HG03064 (cell line): ENCODE data around the gene PRR23E.

Experiments used
- ATAC-seq: cut with Tn5 transposase; IDR thresholded peaks from one replicate; pipeline ENCODE4 v1.9.1; 2021; ENCODE audit warnings: low read depth; ENCODE audit not compliant: unreplicated experiment

The PRR23E gene

GRCh38 chr3:127164615-127165014, 28.3 kb upstream of the PRR23E start:
- no peak for ATAC-seq

DNA sequence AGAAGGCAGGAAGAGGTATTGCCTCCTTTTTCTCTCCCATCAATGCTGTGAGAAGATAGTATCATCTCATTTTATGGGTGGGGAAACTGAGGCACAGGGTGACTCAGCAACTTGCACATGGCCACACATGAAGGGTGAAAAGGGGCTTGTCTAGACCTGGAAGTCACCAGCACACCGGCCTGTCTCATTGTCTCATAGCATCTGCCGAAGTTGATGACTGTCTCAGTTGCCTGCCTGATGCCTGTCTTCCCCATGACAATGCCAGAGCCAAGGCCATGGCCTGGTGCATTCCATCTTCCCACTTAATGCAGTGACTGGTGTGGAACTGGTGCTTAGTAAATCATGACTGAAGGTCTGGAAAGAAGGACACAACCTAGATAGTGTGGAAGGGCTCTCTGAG, 27.9 kb upstream of the PRR23E start:
- ATAC-seq = no peak

DNA sequence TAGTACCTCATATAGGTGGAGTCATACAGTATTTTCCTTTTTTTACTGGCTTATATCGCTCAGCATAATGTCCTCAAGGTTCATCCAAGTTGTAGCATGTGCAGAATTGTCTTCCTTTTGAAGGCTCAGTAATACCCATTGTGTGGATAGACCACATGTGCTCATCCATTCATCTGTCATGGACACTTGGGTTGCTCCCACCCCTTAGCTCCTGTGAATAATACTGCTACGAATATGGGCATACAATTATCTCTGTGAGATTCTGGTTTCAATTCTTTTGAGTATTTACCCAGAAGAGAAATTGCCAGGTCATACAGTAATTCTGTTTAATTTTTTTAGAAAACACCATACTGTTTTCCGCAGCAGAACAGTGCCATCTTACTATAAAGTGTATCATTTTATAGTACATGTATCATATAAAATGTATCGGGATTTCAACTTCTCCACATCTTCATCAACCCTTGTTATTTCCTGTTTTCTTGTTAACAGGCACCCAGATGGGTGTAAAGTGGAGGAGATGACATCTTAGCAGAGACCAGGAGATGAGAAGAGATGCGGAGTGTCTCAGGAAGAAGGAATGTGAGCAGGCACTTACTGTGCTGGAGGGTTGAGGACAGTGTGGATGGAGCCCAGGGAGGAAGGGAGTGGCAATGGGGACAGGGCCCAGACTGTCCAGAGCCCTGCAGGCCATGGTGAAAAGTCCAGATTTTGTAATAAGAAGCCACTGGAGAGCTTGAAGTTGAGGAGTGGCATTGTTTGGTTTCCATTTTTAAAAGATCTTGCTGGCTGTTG, 27.0 kb upstream of the PRR23E start:
- ATAC-seq = no peak

DNA sequence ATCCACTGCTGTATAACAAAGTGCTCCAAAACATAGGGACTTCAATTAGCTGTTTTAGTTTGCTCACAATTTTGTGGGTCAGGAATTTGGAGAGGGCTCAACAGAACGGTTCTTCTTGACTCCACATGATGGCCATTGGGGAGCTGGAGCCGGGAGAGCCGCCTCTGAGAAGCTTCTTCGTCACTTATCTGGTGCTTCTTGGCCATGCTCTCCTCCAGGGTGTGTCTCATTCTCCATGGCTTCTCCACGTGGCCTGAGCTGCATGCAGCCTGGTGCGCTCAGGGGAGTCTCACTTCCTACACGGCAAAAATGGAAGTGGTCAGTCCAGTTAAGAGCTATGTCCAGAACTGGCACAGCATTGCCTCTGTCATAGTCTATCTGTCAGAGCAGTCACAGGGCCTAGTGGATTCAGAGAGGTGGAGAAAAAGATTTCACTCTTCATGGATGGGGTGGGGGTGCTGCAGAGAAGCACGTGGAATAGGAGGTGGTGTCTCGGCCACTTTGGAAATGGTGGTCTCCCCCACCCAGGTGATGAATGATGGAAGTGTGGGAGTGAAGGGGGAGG, 26.3 kb upstream of the PRR23E start:
- ATAC-seq = no peak

- ATAC-seq = no peak
Observed at GRCh38 chr3:127167315-127168043, 25.5 kb upstream of the PRR23E start.

- no peak for ATAC-seq
Observed at GRCh38 chr3:127168271-127168670, 24.7 kb upstream of the PRR23E start.

GRCh38 chr3:127170814-127171213, 22.1 kb upstream of the PRR23E start:
- no peak for ATAC-seq

GRCh38 chr3:127171320-127171719, 21.6 kb upstream of the PRR23E start:
- ATAC-seq = no peak

DNA sequence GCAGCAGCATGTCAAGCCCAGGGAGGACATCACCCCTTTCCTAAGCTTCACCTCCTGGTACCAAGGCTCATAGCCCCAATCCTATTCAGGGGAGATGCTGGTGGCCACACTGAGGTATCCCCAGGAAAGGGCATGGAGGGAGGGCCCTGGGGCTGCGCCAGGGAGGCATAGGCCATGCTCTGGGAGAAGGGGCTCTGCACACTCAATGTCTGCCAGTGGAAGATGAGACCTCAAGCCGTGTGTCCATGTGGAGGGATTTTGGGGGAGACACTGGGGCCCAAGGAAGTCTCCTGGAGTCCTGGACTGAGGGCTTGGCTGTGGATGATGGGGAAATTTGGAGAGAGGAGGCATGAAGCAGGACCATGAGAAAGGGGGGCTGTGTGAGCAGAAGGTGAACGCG, 21.2 kb upstream of the PRR23E start:
- no peak for ATAC-seq

DNA sequence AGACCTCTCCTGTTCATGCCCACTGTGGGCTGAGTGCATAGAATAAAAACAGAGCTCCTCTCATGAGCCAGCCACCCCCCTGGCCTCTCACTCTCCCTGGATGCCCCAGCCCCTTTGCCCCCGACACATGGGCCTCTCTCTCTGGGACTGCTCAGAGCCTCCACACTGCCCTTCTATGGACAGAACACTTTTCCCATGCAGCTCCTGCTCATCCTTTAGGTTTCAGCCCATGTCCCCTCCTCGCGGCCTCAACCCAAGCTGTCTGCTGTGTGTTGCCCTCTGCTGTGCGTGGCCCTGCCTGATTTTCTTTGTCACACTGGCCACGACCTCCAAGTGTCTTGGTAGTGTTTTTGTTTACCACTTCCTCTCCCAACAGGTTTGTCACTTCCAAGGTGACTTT, 20.7 kb upstream of the PRR23E start:
- ATAC-seq = no peak

DNA sequence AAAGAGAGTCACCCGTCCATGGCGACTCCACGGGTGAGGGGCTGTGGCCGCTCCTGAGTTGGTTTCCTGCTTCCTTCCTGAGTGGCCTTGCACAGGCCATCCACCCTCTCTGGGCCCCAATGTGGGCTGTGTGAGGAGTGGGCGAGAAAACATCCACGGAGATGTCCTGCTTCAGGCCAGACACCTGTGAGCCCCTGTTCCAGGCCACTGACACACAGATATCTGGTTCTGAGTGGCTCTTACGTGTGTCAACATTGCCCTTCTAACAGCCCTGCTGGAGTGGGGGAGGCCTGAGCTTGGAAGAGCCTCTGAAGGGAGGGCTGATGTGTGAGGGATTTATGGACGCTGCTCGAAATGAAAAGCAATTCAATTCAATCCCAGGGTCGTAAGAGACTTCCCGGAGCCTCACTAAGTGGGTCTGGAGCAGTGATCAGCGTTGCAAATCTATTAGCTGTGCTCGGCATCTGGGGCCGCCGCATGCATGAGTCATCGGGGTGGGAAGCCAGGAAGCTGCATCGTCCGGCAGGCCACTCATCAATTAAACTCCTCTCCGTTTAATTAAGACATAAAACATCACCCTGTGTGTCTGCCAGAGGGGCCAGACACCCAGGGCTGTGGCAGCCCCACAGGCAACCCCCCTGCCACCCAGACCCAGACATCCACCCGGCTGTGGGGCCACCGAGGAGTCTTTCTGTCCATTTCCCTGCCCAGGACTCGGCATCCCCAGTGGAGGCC, 20.0 kb upstream of the PRR23E start:
- no peak for ATAC-seq

DNA sequence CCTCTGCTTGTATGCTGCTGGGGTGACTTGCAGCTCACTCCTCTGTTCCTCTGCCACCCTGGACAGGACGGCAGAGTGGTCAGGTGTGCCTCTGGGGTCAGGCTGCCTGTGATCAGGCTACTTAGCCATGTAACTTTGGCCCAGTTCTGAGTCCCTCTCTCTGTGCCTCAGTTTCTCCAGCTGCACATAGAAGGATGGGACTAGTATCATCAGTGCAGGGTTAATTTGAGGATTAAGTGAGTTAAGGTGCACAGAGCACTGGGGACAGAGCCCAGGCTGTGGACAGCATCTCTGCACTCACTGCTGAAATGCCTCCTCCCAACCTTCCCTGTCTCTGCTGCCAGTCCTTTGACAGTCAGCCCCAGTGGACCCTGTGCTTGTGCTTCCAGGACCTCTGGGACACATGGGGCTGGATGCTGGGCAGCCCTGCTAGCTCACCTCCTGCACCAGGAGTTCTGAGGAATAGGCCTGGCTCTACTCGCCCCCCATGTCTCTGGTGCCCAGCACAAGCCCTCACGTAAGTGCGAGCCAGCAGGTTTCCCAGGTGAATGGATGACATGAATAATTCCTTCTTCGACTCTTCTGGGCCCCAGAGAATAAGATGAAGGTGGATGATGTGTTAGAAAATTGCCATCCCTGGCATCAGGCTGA, 19.3 kb upstream of the PRR23E start:
- ATAC-seq = no peak

DNA sequence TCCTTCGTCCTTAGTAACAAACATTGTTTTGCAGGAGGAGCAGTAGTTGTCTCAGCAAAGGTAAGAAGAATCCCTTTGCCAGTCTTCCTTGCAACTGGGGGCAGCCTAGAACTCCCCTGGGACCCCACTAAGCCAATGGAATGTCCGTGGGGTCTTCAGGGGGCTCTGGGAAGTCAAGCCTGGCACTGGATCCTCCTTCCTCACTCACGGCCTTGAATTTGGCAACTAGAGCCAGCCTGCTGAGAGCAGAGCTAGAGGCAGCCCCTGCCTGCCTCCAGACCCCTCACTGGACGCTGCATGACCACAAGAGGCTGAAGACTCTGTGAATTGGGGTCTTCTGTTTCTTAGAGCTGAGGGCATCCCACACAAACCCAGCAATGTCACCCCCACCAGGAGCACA, 18.6 kb upstream of the PRR23E start:
- no peak for ATAC-seq

GRCh38 chr3:127174715-127175140, 18.2 kb upstream of the PRR23E start:
- no peak for ATAC-seq

DNA sequence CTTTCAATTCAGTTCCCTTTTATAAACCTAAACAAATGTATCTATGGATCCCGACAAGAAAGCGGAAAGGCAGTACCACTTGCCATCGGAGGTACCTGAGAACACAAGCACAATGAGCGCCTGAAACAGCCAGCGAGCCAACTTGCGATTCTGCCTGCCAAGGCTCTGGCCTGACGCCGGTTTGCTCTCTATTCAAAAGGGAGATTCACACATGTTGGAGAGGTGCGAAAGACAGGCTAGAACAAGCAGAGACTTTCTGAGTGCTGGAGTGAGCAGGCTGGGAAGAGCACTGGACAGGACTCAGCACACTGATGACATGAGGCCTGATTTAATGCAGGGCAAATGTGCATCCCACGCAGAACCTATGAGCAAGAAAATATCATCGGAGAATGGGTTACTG, 17.7 kb upstream of the PRR23E start:
- no peak for ATAC-seq

DNA sequence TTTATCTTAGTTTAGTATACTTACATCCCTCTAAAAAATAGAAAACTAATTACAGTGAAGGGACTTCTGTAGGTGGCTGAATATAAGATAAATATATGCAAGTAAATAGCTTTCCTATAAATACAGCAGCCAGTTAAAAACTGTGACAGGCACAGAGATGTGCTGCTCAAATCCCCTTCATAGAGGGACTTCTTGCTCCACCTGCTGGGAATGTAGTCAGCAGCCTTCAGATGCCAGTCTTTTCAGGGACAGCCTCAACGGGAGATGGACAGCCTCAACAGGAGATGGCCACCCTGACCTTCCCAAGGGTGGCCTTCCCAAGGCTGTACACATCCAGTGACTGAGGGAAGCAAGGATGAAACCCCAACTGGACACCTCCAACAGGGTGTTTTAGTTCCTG, 15.7 kb upstream of the PRR23E start:
- no peak for ATAC-seq

DNA sequence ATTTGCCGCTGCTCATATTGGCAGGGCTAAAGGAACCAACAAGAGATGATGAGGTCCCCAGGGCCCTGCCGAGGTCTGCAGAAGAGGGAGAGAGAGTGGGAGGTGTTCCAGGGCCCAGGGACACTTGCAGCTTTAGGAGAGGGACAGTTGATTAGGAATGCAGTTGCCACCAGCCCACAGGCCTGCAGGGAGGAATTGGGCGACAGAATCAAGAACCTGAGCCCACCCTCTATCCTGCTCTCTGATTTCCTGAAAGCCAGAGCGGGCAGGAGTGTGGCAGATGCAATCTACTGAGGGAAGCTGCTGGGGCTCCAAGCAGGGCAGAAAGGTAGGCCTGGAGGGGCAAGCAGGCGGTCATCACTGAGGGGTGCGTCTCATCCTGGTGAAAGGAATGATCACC, 12.1 kb upstream of the PRR23E start:
- no peak for ATAC-seq

- no peak for ATAC-seq
Observed at GRCh38 chr3:127182431-127182830, 10.5 kb upstream of the PRR23E start.

- ATAC-seq = no peak
Observed at GRCh38 chr3:127182848-127183714, 9.8 kb upstream of the PRR23E start.
